Rectal smooth muscle tissue (tissue), 1 donor: ENCODE results near the gene METTL21A.
"Not testable (repeated sequence)": the region's sequence is repeated elsewhere in the genome, so short reads cannot be mapped to it uniquely, and the experiment has no call there.

Source experiments
- H3K27ac ChIP-seq: one replicate; pipeline ENCODE4 v1.7.0; 2013; ENCODE audit warnings: low read depth, low read length, inconsistent platforms
- H3K27me3 ChIP-seq: one replicate; pipeline ENCODE4 v1.7.0; 2013; ENCODE audit warnings: low read length; ENCODE audit not compliant: control insufficient read depth, insufficient read depth
- H3K36me3 ChIP-seq: one replicate; pipeline ENCODE4 v1.7.0; 2013; ENCODE audit warnings: low read length; ENCODE audit not compliant: control insufficient read depth, insufficient read depth
- H3K4me1 ChIP-seq: one replicate; pipeline ENCODE4 v1.7.0; 2013; ENCODE audit warnings: low read length; ENCODE audit not compliant: control insufficient read depth, insufficient read depth
- H3K4me3 ChIP-seq: one replicate; pipeline ENCODE4 v1.7.0; 2013; ENCODE audit warnings: low read length
- H3K9ac ChIP-seq: one replicate; pipeline ENCODE4 v1.7.0; 2013; ENCODE audit warnings: low read length

The METTL21A gene

GRCh38 chr2:207640661-207641060 is 15.5 kb upstream of the METTL21A start:
- H3K4me1 ChIP-seq: no peaks in the 10 kb centered on the region
- no peak overlapping the region for H3K9ac ChIP-seq
- no peaks in the 10 kb centered on the region for H3K36me3 ChIP-seq
- no peaks in the 10 kb centered on the region for H3K27me3 ChIP-seq
- no peak overlapping the region for H3K4me3 ChIP-seq
- no peak overlapping the region for H3K27ac ChIP-seq

DNA sequence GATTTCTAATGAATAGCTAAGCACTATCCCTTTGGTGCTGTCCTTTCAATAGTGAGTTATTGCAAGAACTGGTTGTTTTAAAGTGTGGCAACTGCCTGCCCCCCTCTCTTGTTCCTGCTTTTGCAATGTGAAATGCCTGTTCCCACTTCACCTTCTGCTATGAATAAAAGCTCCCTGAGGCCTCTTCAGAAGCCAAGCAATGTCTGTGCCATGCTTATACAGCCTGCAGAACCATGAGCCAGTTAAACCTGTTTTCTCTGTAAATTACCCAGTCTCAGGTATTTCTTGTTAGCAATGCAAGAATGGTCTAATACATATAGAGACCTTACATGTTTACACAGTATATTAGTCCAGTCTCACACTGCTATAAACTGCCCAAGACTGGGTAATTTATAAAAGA is 15.0 kb upstream of the METTL21A start:
- no peaks in the 10 kb centered on the region for H3K27me3 ChIP-seq
- no peaks in the 10 kb centered on the region for H3K36me3 ChIP-seq
- no peak overlapping the region for H3K9ac ChIP-seq
- no peak overlapping the region for H3K4me3 ChIP-seq
- H3K27ac ChIP-seq: no peak overlapping the region
- no peaks in the 10 kb centered on the region for H3K4me1 ChIP-seq

DNA sequence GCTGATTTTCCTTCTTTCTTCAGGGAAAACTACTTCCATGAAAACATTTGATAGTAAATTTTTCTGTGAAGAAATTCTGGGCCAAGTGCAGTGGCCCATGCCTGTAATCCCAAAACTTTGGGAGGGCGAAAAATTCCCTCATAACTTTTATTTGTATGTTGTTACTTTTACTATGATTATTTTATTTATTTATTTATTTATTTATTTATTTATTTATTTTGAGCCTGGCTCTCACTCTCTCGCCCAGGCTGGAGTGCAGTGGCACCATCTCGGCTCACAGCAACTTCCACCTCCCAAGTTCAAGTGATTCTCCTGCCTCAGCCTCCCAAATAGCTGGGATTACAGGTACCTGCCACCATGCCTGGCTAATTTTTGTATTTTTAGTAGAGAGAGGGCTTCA is 14.1 kb upstream of the METTL21A start:
- not testable (repeated sequence) for H3K4me1 ChIP-seq, H3K4me3 ChIP-seq, H3K9ac ChIP-seq, H3K27me3 ChIP-seq, H3K36me3 ChIP-seq, H3K27ac ChIP-seq

- no peaks in the 10 kb centered on the region for H3K36me3 ChIP-seq
- H3K4me1 ChIP-seq: no peaks in the 10 kb centered on the region
- no peak overlapping the region for H3K9ac ChIP-seq
- H3K27ac ChIP-seq: no peak overlapping the region
- no peak overlapping the region for H3K4me3 ChIP-seq
- H3K27me3 ChIP-seq: no peaks in the 10 kb centered on the region
These were observed 10.4 kb upstream of the METTL21A start for GRCh38 chr2:207635468-207636200.

DNA sequence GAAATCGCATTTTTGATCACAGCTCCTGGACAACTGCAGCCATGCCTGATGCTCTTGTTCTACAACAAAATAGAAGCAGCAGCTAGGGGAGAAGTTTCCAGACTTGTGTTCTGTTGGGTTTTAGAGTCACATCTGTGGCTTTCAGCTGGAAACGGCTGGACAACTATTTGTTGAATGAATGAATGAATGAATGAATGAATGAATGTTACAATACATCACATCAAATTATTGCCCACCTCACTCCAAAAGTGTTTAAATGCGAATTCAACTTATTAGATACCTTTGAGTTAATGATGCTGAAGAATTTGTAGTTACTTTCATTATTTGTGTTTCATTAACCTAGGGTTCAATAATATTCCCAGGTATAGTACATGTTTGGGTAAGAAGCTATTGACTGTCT is 8.5 kb upstream of the METTL21A start:
- no peaks in the 10 kb centered on the region for H3K27me3 ChIP-seq
- no peaks in the 10 kb centered on the region for H3K4me1 ChIP-seq
- H3K36me3 ChIP-seq: no peaks in the 10 kb centered on the region
- no peak overlapping the region for H3K27ac ChIP-seq
- no peak overlapping the region for H3K9ac ChIP-seq
- H3K4me3 ChIP-seq: no peak overlapping the region

DNA sequence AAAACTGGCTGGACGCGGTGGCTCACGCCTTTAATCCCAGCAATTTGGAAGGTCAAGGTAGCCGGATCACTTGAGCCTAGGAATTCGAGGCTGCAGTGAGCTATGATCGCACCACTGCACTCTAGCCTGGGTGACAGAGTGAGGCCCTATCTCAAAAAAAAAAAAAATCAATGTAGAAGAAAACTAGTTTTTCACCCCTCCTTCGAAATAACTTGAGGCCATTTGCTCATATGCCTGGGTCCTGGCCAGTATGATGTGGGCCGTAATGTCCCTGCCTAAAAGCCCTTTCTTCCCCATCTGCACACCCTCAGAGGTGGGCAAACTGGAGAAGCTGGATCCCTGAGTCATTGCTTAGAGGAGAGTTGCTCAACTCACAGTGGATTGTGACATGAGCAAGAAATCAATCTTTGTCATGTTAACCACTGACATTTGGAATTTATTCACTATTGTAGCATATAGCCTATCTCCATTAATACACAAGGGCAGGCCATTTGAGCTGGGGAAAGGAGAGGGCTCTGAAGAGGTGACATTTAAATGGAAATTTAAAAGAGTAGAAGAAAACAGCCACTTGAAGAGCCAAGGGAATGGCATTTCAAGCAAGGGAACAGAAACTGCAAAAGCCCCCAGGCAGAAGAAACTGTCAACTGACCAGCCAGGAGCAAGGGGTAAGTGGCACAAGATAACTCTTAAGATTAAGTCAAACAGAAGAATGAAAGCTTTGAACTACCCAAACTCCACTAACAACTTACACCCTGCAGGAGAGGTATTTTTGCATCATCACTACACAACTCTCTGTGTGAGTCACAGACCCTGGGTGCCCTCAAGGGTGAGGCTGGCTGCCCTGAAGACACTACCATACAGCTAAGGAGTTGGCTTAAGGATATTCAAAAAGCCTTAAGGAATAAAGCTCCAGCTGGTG is 7.6 kb upstream of the METTL21A start:
- no peak overlapping the region for H3K27ac ChIP-seq
- no peaks in the 10 kb centered on the region for H3K4me1 ChIP-seq
- no peak overlapping the region for H3K9ac ChIP-seq
- H3K4me3 ChIP-seq: no peak overlapping the region
- H3K36me3 ChIP-seq: no peaks in the 10 kb centered on the region
- H3K27me3 ChIP-seq: no peaks in the 10 kb centered on the region

DNA sequence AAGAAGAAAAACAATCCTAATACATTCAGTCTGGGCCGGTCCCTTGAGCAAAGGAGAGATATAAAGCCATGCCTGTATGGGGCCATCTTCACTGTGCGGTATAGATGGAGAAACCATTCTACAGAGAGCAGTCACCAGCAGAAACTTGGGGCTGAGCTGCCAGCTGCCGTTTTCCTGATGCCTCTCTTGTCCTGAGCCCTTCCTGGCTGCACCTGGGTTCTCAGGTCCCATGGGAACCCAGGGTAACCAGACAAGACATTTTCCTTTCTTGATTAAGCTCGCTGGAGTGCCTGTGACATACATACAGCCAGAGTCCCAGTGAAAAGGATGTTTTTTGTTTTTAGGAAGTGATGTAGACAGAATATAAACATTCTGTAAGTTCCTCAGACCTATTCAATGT is 5.3 kb upstream of the METTL21A start:
- Histone ChIP-seq H3K4me1 (no peaks in the 10 kb centered on the region), H3K27ac (no peak overlapping the region), H3K4me3 (no peak overlapping the region), H3K9ac (no peak overlapping the region), H3K27me3 (no peaks in the 10 kb centered on the region), H3K36me3 (no peaks in the 10 kb centered on the region)

GRCh38 chr2:207629553-207629952 is 4.4 kb upstream of the METTL21A start:
- no peak overlapping the region for H3K27ac ChIP-seq
- H3K4me1 ChIP-seq: no peaks in the 10 kb centered on the region
- H3K4me3 ChIP-seq: no peak overlapping the region

DNA sequence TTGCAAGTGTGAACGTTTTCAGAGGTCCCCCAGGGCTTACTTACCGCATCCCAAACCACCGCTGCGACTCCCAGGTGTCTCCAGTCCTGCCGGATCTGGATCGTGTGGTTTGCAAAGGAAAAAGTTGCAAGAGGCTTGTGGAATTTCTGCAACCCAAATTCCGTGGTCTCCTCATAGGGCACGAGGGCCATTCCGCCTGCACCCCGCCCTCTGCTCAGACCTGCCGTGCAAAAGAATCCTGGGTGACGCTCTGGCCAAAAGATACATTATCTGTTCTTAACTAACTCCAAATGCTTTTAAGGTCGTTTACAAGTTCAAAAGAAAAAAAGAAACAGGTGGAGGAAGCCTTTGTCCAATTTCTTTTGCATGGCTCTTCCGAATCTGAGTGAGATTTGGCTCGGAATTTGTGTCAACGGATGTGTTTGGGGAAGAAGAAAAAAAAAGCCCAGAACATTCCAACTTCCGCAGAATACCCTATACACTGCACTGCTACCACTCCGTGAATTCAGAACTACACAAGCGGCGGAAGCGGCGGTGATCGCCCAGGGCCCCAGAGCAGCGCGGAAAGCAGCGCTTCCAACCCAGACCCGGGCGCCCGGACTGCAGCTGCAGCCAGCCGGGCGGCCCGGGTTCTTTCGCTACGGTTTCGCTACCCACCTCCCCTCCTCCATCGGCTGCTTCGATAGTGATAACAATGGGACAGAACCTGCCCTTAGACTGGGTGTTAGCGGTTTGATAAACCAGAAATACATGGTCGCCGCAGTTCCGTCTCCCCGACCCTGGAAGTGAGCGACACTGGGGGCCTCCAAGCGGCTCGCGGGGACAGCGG is 795 bp downstream of the METTL21A start:
- Histone ChIP-seq H3K4me1 (peaks cover 7% of the 10 kb centered on the region), H3K27ac (peak overlapping the region; percentile 87), H3K36me3 (peaks cover 3% of the 10 kb centered on the region), H3K9ac (peak overlapping the region; percentile 76), H3K27me3 (no peaks in the 10 kb centered on the region), H3K4me3 (peak overlapping the region; percentile 97)

More at GRCh38 chr2:207629553-207629952, 4.4 kb upstream of the METTL21A start:
- no peaks in the 10 kb centered on the region for H3K27me3 ChIP-seq
- H3K36me3 ChIP-seq: no peaks in the 10 kb centered on the region
- no peak overlapping the region for H3K9ac ChIP-seq

GRCh38 chr2:207621501-207622039 is 3.6 kb downstream of the METTL21A start:
- no peak overlapping the region for H3K4me3 ChIP-seq
- peaks cover 3% of the 10 kb centered on the region for H3K36me3 ChIP-seq
- no peak overlapping the region for H3K27ac ChIP-seq
- H3K27me3 ChIP-seq: no peaks in the 10 kb centered on the region
- no peak overlapping the region for H3K9ac ChIP-seq
- peaks cover 15% of the 10 kb centered on the region for H3K4me1 ChIP-seq

DNA sequence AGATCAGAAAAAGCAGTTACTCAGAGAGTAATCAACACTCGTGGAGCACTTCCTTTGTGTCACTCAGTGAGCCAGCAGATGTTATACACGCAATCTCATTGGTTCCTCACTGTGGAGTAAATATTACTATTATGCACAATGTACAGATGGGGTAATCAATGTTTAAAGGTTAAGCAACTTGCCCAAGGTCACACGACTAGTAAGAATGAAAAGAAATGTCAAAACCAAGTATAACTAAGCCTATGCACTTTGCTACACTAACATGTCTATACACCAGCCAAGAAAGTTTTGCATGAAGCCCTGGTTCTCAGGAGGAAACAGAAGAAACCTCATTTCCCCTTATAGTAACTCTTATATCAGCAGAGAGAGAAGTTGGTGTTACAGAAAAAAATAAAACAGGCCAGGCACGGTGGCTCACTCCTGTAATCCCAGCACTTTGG is 5.4 kb downstream of the METTL21A start:
- Histone ChIP-seq H3K4me3 (no peak overlapping the region), H3K27ac (no peak overlapping the region), H3K27me3 (no peaks in the 10 kb centered on the region), H3K4me1 (peaks cover 18% of the 10 kb centered on the region), H3K9ac (no peak overlapping the region), H3K36me3 (peaks cover 3% of the 10 kb centered on the region)
